ENCODE data around the gene CFAP65.

The CFAP65 gene

DNA sequence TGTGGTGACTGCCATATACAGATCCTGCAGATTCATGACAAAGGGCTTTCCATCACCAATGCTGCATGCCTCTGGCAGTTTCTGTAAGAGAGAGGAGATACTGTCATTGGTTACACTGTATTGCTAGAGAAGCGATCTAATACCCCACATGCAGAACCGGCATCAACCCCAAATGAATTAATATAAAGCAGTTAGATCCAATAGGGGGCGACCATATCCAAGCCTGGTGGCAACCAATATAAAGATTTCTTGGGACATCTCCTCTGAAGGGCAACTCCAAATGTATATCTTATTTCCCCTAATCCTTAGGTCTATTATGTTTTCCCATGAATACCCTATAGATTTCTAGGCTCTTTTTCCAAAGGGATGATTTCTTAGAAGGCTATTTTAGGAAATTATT lies 36.8 kb upstream of the CFAP65 start:
- no peak for DNase-seq (ENCODE audit: low read depth in 2 of 2)
- H3K4me3 ChIP-seq (replicated peaks in 1 of 2; ENCODE audit: low read depth in 2 of 2, low read length in 2 of 2), result no peak overlapping the region
- TF ChIP-seq, protein P1, sequence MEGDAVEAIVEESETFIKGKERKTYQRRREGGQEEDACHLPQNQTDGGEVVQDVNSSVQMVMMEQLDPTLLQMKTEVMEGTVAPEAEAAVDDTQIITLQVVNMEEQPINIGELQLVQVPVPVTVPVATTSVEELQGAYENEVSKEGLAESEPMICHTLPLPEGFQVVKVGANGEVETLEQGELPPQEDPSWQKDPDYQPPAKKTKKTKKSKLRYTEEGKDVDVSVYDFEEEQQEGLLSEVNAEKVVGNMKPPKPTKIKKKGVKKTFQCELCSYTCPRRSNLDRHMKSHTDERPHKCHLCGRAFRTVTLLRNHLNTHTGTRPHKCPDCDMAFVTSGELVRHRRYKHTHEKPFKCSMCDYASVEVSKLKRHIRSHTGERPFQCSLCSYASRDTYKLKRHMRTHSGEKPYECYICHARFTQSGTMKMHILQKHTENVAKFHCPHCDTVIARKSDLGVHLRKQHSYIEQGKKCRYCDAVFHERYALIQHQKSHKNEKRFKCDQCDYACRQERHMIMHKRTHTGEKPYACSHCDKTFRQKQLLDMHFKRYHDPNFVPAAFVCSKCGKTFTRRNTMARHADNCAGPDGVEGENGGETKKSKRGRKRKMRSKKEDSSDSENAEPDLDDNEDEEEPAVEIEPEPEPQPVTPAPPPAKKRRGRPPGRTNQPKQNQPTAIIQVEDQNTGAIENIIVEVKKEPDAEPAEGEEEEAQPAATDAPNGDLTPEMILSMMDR (IDR thresholded peaks at IDR 0.05; ENCODE audit: low read depth, low read length), result peak; percentile 23

DNA sequence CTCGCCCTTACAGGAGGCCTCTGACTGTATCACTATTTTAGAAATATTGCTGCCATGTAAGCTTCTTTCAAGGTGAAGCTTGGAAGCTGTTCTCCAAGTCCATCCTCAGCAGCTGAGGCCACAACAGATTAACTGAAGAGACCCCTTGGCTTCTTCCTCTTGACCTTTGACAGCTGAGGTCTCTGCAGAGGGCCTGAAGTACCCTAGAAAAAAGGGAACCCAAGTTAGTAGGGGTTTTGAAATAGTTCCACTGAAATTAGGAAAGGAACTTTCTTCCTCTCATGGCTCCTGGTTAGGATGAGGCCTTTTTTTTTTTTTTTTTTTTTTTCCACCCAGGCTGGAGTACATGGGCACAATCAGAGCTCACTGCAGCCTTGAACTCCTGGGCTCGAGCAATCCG lies 34.9 kb upstream of the CFAP65 start:
- no peak overlapping the region for H3K4me3 ChIP-seq (replicated peaks in 1 of 2; ENCODE audit: low read depth in 2 of 2, low read length in 2 of 2)
- DNase-seq (ENCODE audit: low read depth in 2 of 2), result no peak
- TF ChIP-seq, protein P1 (IDR thresholded peaks at IDR 0.05; ENCODE audit: low read depth, low read length), result no peak

DNA sequence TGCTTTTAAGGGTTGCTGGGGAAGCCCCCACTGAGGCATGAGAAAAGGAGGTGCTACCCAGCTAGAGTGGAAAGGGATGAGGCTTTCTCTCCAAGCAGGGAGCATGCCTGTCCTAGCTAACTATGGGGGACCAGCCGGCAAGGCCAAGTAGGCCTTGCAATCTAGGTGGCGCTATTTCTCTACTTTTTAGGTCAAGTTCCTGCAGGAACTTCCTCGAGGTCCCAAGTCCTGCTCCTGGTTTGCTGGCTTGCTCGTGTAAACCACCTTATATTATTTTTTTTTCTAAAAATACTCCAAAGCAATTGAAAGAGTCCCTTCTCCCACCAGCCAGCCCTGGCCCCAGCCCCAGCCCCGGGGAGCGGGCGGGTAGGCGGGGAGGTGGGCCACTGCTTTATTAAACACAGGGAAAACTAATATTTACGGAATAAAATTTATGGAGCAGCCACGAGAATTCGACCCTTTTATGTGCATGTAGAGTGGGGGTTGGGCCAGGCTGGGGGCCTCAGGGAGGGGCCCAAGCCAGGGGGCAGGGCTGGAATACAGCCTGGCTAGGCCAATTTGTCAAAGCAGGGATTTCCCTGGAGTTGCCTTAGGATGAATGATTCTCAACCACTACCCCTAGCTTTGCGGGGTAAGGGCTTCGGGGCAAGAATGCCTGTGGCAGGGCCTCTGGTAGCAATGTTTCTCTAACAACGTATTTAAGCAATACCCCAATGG lies 32.3 kb upstream of the CFAP65 start:
- no peak overlapping the region for H3K4me3 ChIP-seq (replicated peaks in 1 of 2; ENCODE audit: low read depth in 2 of 2, low read length in 2 of 2)
- DNase-seq (ENCODE audit: low read depth in 2 of 2), result peak; percentile 79 to 86
- TF ChIP-seq, protein P1 (IDR thresholded peaks at IDR 0.05; ENCODE audit: low read depth, low read length), result peak; percentile 75

DNA sequence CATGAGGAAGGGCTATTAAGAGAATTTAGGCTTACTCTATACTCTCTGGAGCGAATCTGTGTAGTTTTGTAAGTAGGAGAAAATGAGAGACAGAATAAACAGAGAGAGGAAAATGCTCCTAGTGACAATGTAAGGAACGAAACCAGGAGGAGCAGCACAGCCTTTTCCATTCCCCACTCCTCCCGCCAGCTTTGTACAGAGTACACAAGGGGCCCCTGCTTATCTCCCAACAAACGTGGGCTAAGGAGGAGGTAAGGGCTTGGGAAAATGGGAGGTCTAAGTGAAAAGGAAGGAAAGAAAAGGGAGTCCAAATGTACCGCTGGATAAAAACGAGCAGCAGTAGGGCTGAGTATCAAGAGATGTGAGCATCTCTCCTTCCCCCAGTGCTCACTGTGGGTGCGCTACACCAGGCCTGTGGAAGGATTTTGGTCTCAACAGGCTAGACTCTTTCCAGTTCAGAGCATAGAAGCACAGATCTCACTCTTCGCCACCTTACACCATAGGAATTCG lies 31.5 kb upstream of the CFAP65 start:
- no peak overlapping the region for H3K4me3 ChIP-seq (replicated peaks in 1 of 2; ENCODE audit: low read depth in 2 of 2, low read length in 2 of 2)
- no peak for DNase-seq (ENCODE audit: low read depth in 2 of 2)
- TF ChIP-seq, protein P1 (IDR thresholded peaks at IDR 0.05; ENCODE audit: low read depth, low read length), result no peak

DNA sequence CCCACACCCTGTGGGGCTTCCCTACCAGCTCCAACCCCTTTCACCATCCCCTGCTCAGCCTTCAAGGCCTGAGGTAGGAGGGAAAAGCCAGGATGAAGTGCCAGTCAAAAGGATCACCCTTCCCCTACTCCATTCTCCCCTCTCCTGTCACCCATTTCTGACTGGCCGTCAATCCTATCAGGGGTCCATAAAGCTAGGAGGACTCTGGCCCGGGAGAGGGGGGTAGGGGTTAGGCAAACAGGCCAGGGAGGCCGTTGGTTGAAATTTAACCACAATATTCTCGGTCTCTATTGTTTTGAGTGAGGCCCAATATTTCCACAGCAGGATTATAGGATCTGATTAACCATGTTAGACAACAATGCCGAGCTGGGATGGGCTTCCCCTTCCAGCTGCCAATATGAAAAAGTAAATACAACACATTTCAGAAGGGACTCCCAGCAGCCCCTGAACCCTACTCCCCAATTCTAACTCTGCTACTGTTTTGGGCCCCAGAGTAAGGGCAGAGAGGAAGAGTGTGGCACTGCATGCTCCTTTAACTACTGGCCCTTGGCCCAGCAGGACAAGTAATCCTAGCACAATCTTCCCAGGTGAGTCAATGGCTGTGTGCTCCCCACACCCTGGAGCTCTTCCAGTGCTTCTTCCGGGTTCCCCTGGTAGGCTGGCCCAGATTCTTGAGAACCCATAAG lies 30.0 kb upstream of the CFAP65 start:
- TF ChIP-seq, protein P1 (IDR thresholded peaks at IDR 0.05; ENCODE audit: low read depth, low read length), result no peak
- DNase-seq (ENCODE audit: low read depth in 2 of 2), result peak in 1 of 2 donors; percentile 35
- no peak overlapping the region for H3K4me3 ChIP-seq (replicated peaks in 1 of 2; ENCODE audit: low read depth in 2 of 2, low read length in 2 of 2)

DNA sequence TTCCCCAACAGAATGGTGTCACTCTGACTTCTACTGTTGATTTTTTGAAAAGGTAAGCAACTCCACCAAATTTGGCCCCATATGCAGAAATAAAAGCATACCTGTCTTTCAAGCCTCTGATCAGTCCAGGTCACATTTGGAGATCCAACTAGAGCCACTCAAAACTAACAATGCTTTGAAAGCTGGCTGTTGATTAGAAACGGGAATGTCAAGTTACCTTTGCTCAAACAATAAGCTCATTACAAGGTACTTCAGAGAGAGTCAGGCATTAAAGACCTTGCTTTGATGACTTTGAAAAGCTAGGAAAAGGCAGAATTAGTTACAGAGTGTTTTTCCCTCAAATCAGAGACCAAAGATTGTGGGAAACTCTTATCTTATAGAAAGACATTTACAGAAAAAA lies 24.2 kb upstream of the CFAP65 start:
- DNase-seq (ENCODE audit: low read depth in 2 of 2), result no peak
- no peak overlapping the region for H3K4me3 ChIP-seq (replicated peaks in 1 of 2; ENCODE audit: low read depth in 2 of 2, low read length in 2 of 2)
- TF ChIP-seq, protein P1 (IDR thresholded peaks at IDR 0.05; ENCODE audit: low read depth, low read length), result no peak
